ENCODE data around the gene MNT.

Gene MNT

DNA sequence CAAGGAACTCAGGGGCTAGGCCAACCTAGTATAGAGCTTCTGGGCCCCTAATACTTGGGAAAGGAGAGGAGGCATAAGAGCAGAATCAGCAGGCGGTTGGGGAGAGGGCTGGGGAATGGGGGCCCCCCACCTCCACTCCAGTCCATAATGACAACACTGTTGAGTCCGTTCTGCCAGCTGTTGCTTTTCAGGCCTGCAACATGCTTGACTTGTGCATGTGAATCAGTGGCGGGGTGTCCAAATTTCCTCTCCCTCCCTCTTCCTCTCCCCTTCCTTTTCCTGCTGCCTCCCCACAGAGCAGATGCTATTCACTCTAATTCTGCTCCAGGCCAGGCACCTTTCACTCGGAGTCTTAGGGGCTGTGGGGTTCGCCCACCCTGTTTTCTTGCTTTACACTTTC is 31.8 kb downstream of the MNT start:
- peak overlapping the region in 2 of 3 experiments; percentile 22 to 38 for H3K27ac Mint-ChIP-seq
- TF ChIP-seq, protein P1, sequence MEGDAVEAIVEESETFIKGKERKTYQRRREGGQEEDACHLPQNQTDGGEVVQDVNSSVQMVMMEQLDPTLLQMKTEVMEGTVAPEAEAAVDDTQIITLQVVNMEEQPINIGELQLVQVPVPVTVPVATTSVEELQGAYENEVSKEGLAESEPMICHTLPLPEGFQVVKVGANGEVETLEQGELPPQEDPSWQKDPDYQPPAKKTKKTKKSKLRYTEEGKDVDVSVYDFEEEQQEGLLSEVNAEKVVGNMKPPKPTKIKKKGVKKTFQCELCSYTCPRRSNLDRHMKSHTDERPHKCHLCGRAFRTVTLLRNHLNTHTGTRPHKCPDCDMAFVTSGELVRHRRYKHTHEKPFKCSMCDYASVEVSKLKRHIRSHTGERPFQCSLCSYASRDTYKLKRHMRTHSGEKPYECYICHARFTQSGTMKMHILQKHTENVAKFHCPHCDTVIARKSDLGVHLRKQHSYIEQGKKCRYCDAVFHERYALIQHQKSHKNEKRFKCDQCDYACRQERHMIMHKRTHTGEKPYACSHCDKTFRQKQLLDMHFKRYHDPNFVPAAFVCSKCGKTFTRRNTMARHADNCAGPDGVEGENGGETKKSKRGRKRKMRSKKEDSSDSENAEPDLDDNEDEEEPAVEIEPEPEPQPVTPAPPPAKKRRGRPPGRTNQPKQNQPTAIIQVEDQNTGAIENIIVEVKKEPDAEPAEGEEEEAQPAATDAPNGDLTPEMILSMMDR (IDR thresholded peaks at IDR 0.05; ENCODE audit: unreplicated experiment in 3 of 3), result no peak
- H3K9me3 Mint-ChIP-seq, result no peaks in the 10 kb centered on the region
- H3K27me3 Mint-ChIP-seq (ENCODE audit: low read depth), result no peaks in the 10 kb centered on the region
- H3K4me3 Mint-ChIP-seq, result no peak overlapping the region
- peaks cover 25% of the 10 kb centered on the region for H3K4me1 Mint-ChIP-seq
- H3K36me3 Mint-ChIP-seq (ENCODE audit: low read depth), result peaks cover 3% of the 10 kb centered on the region

DNA sequence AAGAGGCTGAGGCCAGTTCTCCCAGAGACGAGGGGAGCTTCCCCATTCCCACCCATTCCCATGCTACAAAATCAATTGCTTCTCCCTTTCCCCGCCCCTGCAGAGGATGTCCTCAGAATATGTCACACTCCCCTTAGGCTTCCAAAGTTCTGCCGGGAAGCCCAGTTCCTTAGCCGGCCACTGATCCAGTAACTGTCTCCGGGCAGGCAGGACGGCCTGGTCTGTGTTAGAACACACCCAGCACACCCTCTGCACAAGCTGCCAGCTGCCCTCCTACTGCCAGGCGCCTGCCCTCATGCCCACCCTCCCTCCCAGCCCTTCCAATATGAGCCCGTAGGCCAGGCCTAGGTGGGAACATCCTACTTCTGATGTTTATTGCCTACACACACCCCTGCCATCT is 32.5 kb downstream of the MNT start:
- Mint-ChIP-seq H3K4me3 (no peak overlapping the region), H3K9me3 (no peaks in the 10 kb centered on the region), H3K36me3 (ENCODE audit: low read depth) (peaks cover 3% of the 10 kb centered on the region), H3K27me3 (ENCODE audit: low read depth) (no peaks in the 10 kb centered on the region), H3K27ac (no peak overlapping the region), H3K4me1 (peaks cover 29% of the 10 kb centered on the region)
- TF ChIP-seq, protein P1 (IDR thresholded peaks at IDR 0.05; ENCODE audit: unreplicated experiment in 3 of 3), result no peak

DNA sequence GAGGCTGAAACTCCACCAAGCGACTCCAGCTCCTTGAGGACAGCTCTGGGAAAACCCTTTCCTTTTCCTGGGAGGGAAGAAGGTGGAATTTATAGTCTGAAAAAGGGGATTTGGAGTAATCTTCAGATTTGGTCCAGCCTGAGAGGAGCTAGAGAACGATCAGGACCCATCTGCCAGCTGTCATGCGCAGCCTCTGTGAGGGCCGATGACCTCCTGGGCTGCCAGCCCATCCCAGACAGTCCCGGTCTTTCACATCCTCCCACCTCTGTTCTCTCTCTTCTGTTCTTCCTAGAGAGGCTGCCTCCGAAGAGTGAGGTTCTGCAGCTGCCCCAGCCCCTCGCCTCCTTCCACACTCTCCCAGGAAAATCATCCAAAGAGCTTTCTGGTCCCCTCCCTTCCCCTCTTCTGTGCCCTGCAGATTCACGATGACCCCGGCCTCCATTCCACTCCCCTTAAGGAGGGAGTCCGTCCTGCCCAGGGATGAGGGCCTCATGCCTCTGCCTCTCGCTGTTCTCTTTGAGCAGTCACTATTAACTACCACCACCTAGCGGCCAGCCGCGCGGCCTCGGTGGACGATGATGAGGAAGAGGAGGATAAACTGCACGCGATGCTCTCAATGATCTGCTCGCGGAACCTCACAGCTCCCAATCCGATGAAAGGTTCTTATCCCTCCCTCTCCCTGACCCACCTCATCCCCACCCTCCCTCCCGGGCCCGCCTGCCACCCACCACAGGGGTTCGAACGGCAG is 33.9 kb downstream of the MNT start:
- Mint-ChIP-seq H3K9me3 (no peaks in the 10 kb centered on the region), H3K36me3 (ENCODE audit: low read depth) (peaks cover 7% of the 10 kb centered on the region), H3K27ac (peak overlapping the region; percentile 70 to 75 (median 71)), H3K4me1 (peaks cover 29% of the 10 kb centered on the region), H3K4me3 (peak overlapping the region in 1 of 3 experiments; percentile 49), H3K27me3 (ENCODE audit: low read depth) (no peaks in the 10 kb centered on the region)
- TF ChIP-seq, protein P1 (IDR thresholded peaks at IDR 0.05; ENCODE audit: unreplicated experiment in 3 of 3), result peak; percentile 44 to 49 (median 45)

DNA sequence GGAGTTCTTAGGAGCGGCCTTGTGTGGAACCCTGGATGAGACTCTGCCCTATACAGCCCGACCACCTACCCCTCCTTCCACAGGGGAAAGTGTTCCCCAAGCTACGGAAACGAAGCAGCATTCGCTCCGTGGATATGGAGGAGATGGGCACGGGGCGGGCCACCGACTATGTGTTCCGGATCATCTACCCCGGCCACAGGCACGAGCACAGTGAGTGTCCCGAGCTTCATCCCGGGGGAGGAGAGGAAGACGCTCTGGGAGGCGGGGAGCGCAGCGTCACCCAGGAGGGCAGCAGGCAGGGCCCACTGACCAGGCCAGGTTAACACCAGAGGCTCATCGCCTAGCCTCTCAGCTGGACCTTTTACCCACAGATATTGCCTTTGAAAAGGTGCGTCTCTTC is 35.7 kb downstream of the MNT start:
- no peaks in the 10 kb centered on the region for H3K27me3 Mint-ChIP-seq (ENCODE audit: low read depth)
- H3K9me3 Mint-ChIP-seq, result no peaks in the 10 kb centered on the region
- H3K4me3 Mint-ChIP-seq, result no peak overlapping the region
- H3K36me3 Mint-ChIP-seq (ENCODE audit: low read depth), result peaks cover 7% of the 10 kb centered on the region
- peaks cover 29% of the 10 kb centered on the region for H3K4me1 Mint-ChIP-seq
- TF ChIP-seq, protein P1 (IDR thresholded peaks at IDR 0.05; ENCODE audit: unreplicated experiment in 3 of 3), result no peak
- no peak overlapping the region for H3K27ac Mint-ChIP-seq

DNA sequence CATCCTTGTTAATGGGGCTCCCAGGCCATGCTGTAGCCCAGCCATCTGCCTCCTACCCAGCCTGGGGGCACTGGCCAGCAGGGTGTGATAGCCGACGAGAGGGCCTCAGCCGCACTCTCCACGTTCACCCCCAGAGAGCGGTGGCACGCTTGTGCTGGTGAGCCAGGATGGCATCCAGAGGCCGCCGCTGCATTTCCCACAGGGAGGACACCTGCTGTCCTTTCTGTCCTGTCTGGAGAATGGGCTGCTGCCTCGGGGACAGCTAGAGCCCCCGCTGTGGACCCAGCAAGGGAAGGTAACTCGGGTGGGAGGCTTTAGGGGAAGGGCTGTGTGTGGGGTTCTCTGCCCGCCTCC is 36.1 kb downstream of the MNT start:
- peaks cover 25% of the 10 kb centered on the region for H3K4me1 Mint-ChIP-seq
- H3K27ac Mint-ChIP-seq, result no peak overlapping the region

More for the DNA sequence above, 36.1 kb downstream of the MNT start:
- TF ChIP-seq, protein P1 (IDR thresholded peaks at IDR 0.05; ENCODE audit: unreplicated experiment in 3 of 3), result no peak
- Mint-ChIP-seq H3K36me3 (ENCODE audit: low read depth) (peaks cover 7% of the 10 kb centered on the region), H3K4me3 (no peak overlapping the region), H3K27me3 (ENCODE audit: low read depth) (no peaks in the 10 kb centered on the region), H3K9me3 (no peaks in the 10 kb centered on the region)

All from nephron (organoid).